Fibroblast of lung (primary cell): ENCODE data around the gene UGT2A2. TPM values are rescaled to one million over a fixed set of nuclear protein-coding genes. Genes with fewer than 3 reads are reported as not detected.

Experiments used
- DNase-seq, 2 donors: peaks; one replicate each; pipeline versions ENCODE4 v3.0.0 to v3.0.0-alpha.2; 2010; ENCODE audit warnings: low read depth in 2 of 2
- H2AFZ ChIP-seq: 2 replicates; pipeline ENCODE4 v1.5.1; 2012; ENCODE audit warnings: low read length, control low read depth, inconsistent platforms
- H3K27ac ChIP-seq: 2 replicates; pipeline ENCODE4 v1.5.1; 2011; ENCODE audit warnings: low read length, control low read depth; ENCODE audit not compliant: insufficient read depth
- H3K27me3 ChIP-seq: 2 replicates; pipeline ENCODE4 v1.5.1; 2011; ENCODE audit warnings: mild to moderate bottlenecking, low read length; ENCODE audit not compliant: control insufficient read depth, insufficient read depth
- H3K36me3 ChIP-seq: 2 replicates; pipeline ENCODE4 v1.5.1; 2011; ENCODE audit warnings: low read length; ENCODE audit not compliant: control insufficient read depth, insufficient read depth
- H3K4me1 ChIP-seq: 2 replicates; pipeline ENCODE4 v1.5.1; 2011; ENCODE audit warnings: low read length; ENCODE audit not compliant: control insufficient read depth, insufficient read depth; ENCODE audit errors: extremely low read depth
- H3K4me2 ChIP-seq: 2 replicates; pipeline ENCODE4 v1.5.1; 2011; ENCODE audit warnings: low read length, control low read depth; ENCODE audit not compliant: insufficient read depth; ENCODE audit errors: extremely low read depth
- H3K4me3 ChIP-seq, 4 experiments: fragments of 200-600 bp in 1 of 4; sonication (generic) in 1 of 4; replicated peaks in 1 of 4; 2 replicates each; pipeline ENCODE4 v1.5.1; 2011 to 2016; ENCODE audit warnings: low read length in 4 of 4, low read depth in 3 of 4, mild to moderate bottlenecking in 3 of 4, control low read depth in 2 of 4, inconsistent platforms in 1 of 4, mixed read lengths in 1 of 4; ENCODE audit not compliant: insufficient read depth in 1 of 4; ENCODE audit errors: control extremely low read depth in 1 of 4
- H3K79me2 ChIP-seq: 2 replicates; pipeline ENCODE4 v1.5.1; 2012; ENCODE audit warnings: mild to moderate bottlenecking, low read length, inconsistent platforms; ENCODE audit not compliant: control insufficient read depth, insufficient read depth
- H3K9ac ChIP-seq: 2 replicates; pipeline ENCODE4 v1.5.1; 2011; ENCODE audit warnings: mild to moderate bottlenecking, low read length, control low read depth; ENCODE audit not compliant: insufficient read depth
- H3K9me3 ChIP-seq: 2 replicates; pipeline ENCODE4 v1.5.1; 2012; ENCODE audit warnings: low read depth, low read length; ENCODE audit not compliant: control insufficient read depth, insufficient read depth
- H4K20me1 ChIP-seq: 2 replicates; pipeline ENCODE4 v1.5.1; 2011; ENCODE audit warnings: low read length; ENCODE audit not compliant: control insufficient read depth, insufficient read depth; ENCODE audit errors: extremely low read depth
- EZH2 ChIP-seq: IDR thresholded peaks from 2 replicates; pipeline ENCODE4 v1.5.1; 2012; ENCODE audit warnings: low read length, control low read depth, mild to moderate bottlenecking; ENCODE audit errors: missing control alignments
- polyA plus RNA-seq, 2 donors: library from polyadenylated mRNA; depleted of rRNA in 1 of 2; stranded (reverse) in 1 of 2; unstranded in 1 of 2; fragments of >200 nt; gene quantifications; 2 replicates each; pipeline ENCODE4 v1.2.1, GENCODE V29; 2011 to 2012; ENCODE audit warnings: missing spikeins in 1 of 2
- total RNA-seq: library from RNA; depleted of rRNA; stranded (reverse); fragments of >200 nt; gene quantifications from 2 replicates; pipeline ENCODE4 v1.2.1, GENCODE V29; 2014
- TF ChIP-seq, protein P1 (sequence below), 2 donors: IDR thresholded peaks in 1 of 2; conservative IDR thresholded peaks in 1 of 2; 1 replicate in 1 of 2; 2 replicates in 1 of 2; pipeline ENCODE4 v1.5.1; 2011 to 2012; ENCODE audit warnings: low read length in 2 of 2, control low read depth in 1 of 2, inconsistent platforms in 1 of 2, low read depth in 1 of 2, mild to moderate bottlenecking in 1 of 2

Gene UGT2A2
- total and polyA plus RNA-seq, 2 donors (not counting 1 experiment from before 2014, with no cell fraction given), result not detected

DNA sequence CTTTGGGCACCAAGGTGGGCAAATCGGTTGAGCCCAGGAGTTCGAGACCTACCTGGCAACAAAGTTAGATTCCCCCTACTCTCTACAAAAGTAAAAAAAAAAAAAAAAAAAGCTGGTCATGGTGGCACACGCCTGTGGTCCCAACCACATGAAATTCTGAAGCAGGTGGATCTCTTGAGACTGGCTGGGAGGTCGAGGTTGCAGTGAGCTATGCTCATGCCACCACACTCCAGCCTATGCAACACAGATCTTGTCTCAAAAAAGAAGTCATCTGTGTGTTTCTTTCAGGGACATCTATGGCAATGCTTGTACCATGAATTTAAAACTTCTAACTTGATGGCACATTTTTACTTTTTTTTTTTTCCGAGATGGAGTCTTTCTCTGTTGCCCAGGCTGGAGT is 55.3 kb downstream of the UGT2A2 start:
- H2AFZ ChIP-seq, result no peak overlapping the region
- no peak overlapping the region for H3K27ac ChIP-seq
- no peak overlapping the region for H3K9ac ChIP-seq
- no peak for TF ChIP-seq EZH2
- TF ChIP-seq, protein P1, sequence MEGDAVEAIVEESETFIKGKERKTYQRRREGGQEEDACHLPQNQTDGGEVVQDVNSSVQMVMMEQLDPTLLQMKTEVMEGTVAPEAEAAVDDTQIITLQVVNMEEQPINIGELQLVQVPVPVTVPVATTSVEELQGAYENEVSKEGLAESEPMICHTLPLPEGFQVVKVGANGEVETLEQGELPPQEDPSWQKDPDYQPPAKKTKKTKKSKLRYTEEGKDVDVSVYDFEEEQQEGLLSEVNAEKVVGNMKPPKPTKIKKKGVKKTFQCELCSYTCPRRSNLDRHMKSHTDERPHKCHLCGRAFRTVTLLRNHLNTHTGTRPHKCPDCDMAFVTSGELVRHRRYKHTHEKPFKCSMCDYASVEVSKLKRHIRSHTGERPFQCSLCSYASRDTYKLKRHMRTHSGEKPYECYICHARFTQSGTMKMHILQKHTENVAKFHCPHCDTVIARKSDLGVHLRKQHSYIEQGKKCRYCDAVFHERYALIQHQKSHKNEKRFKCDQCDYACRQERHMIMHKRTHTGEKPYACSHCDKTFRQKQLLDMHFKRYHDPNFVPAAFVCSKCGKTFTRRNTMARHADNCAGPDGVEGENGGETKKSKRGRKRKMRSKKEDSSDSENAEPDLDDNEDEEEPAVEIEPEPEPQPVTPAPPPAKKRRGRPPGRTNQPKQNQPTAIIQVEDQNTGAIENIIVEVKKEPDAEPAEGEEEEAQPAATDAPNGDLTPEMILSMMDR (conservative IDR thresholded peaks at IDR 0.05 in 1 of 2, IDR thresholded peaks at IDR 0.05 in 1 of 2; ENCODE audit: low read depth in 1 of 2, low read length in 2 of 2), result no peak
- H3K9me3 ChIP-seq, result no peaks in the 10 kb centered on the region
- H3K79me2 ChIP-seq, result no peaks in the 10 kb centered on the region
- no peaks in the 10 kb centered on the region for H3K27me3 ChIP-seq
- H3K4me2 ChIP-seq, result no peak overlapping the region
- no peaks in the 10 kb centered on the region for H3K36me3 ChIP-seq
- DNase-seq, result no peak
- H4K20me1 ChIP-seq, result no peaks in the 10 kb centered on the region
- no peak overlapping the region for H3K4me3 ChIP-seq
- H3K4me1 ChIP-seq, result no peaks in the 10 kb centered on the region

DNA sequence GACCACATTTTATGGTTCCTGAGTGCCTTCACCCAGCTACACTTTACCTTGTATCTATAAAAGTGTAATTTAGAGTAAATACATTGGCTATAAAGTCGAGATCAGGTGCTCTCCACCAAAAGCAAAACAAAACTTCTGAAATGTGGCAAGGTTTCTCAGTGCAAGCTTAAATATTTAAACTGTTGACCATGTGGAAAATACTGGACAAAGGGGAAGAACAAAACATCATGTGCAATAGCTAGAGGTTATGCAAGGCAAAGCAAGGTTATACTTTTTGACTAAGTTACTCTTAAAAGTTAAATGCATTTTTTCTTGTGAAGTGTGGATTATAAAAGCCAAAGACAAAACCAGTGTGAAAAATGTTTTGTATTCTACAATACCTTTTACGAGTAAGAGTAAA is 55.9 kb downstream of the UGT2A2 start:
- TF ChIP-seq, protein P1 (conservative IDR thresholded peaks at IDR 0.05 in 1 of 2, IDR thresholded peaks at IDR 0.05 in 1 of 2; ENCODE audit: low read depth in 1 of 2, low read length in 2 of 2), result no peak
- TF ChIP-seq EZH2, result no peak
- no peak overlapping the region for H3K27ac ChIP-seq
- no peak overlapping the region for H2AFZ ChIP-seq
- H4K20me1 ChIP-seq, result no peaks in the 10 kb centered on the region
- H3K27me3 ChIP-seq, result no peaks in the 10 kb centered on the region
- H3K4me2 ChIP-seq, result no peak overlapping the region
- no peak overlapping the region for H3K4me3 ChIP-seq
- H3K9me3 ChIP-seq, result no peaks in the 10 kb centered on the region
- DNase-seq, result no peak
- H3K9ac ChIP-seq, result no peak overlapping the region
- H3K36me3 ChIP-seq, result no peaks in the 10 kb centered on the region
- no peaks in the 10 kb centered on the region for H3K79me2 ChIP-seq
- no peaks in the 10 kb centered on the region for H3K4me1 ChIP-seq

DNA sequence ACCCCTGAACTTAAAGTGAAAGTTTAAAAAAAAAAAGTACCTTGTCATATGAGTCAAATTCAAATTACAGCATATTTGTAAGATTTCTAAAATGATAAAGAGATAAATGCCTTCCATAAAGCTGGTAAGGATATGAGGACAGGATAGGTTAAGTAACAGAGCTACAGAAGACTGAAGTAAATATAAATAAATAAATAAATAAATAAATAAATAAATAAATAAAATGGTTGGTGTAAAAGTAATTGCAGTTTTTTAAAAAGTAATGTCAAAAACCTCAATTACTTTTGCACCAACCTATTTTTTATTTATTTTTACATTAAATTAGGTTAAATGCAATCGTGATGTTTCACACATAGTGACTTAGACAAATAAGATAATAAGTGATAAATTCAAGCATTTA is 62.2 kb downstream of the UGT2A2 start:
- no peak overlapping the region for H2AFZ ChIP-seq
- no peaks in the 10 kb centered on the region for H3K4me1 ChIP-seq
- H3K27me3 ChIP-seq, result no peaks in the 10 kb centered on the region
- H3K36me3 ChIP-seq, result no peaks in the 10 kb centered on the region
- no peaks in the 10 kb centered on the region for H3K9me3 ChIP-seq
- no peak overlapping the region for H3K4me2 ChIP-seq
- no peak overlapping the region for H3K4me3 ChIP-seq
- DNase-seq, result no peak
- no peak overlapping the region for H3K9ac ChIP-seq
- TF ChIP-seq, protein P1 (conservative IDR thresholded peaks at IDR 0.05 in 1 of 2, IDR thresholded peaks at IDR 0.05 in 1 of 2; ENCODE audit: low read depth in 1 of 2, low read length in 2 of 2), result no peak
- TF ChIP-seq EZH2, result no peak
- no peaks in the 10 kb centered on the region for H4K20me1 ChIP-seq
- no peak overlapping the region for H3K27ac ChIP-seq
- no peaks in the 10 kb centered on the region for H3K79me2 ChIP-seq
